ENCODE data around the gene ASPSCR1. TPM values are rescaled to one million over a fixed set of nuclear protein-coding genes. Genes with fewer than 3 reads are reported as not detected.
A peak's percentile ranks its signal among the peaks of the same experiment; 100 is the strongest.

ASPSCR1 gene
- total and polyA plus RNA-seq, 2 of the 13 experiments (the other 11 are each of a cell fraction or from before 2014, with no cell fraction given) = 274 to 314 TPM

GRCh38 chr17:81999976-82000802 is 22.8 kb downstream of the ASPSCR1 start (continued):
- TF ChIP-seq ZNF496 (CRISPR knock-in tag; IDR thresholded peaks at IDR 0.05; ENCODE audit: insufficient replicate concordance) (no peak), NRL (CRISPR knock-in tag; IDR thresholded peaks at IDR 0.05; ENCODE audit: borderline replicate concordance) (peak; percentile 90), KDM6A (CRISPR knock-in tag; IDR thresholded peaks at IDR 0.05; ENCODE audit: low read depth) (peak; percentile 49; the same call in 1 of the 2 replicates), ZNF503 (CRISPR knock-in tag; IDR thresholded peaks at IDR 0.05) (no peak; the same call in 1 of the 2 replicates), MIER2 (CRISPR knock-in tag; IDR thresholded peaks at IDR 0.05) (no peak), PTBP1 (IDR thresholded peaks at IDR 0.05; ENCODE audit: low read depth, low read length, poor library complexity, severe bottlenecking) (peak; percentile 59), MAF1 (CRISPR knock-in tag; IDR thresholded peaks at IDR 0.05; ENCODE audit: borderline replicate concordance) (no peak), SOX13 (IDR thresholded peaks at IDR 0.05) (no peak; the same call in 1 of the 2 replicates), SOX13 (CRISPR knock-in tag; conservative IDR thresholded peaks at IDR 0.05 in 1 of 2, IDR thresholded peaks at IDR 0.05 in 1 of 2) (peak in 1 of 2 experiments; percentile 61; a peak in 2 of 4 replicates), ESRRA (CRISPR knock-in tag; IDR thresholded peaks at IDR 0.05; ENCODE audit: low read depth) (no peak), ZSCAN22 (CRISPR knock-in tag; IDR thresholded peaks at IDR 0.05) (no peak), NFATC3 (CRISPR knock-in tag; IDR thresholded peaks at IDR 0.05) (0 out of 2 replicates have a peak, but pooled peaks have one; percentile 56), TBX3 (IDR thresholded peaks at IDR 0.05; ENCODE audit: borderline replicate concordance) (peak; percentile 54), MED8 (CRISPR knock-in tag; IDR thresholded peaks at IDR 0.05; ENCODE audit: insufficient replicate concordance) (peak; percentile 42), AHR (CRISPR knock-in tag; IDR thresholded peaks at IDR 0.05) (no peak), ZNF501 (CRISPR knock-in tag; IDR thresholded peaks at IDR 0.05) (peak; percentile 8; the same call in 1 of the 2 replicates), ZNF644 (CRISPR knock-in tag; IDR thresholded peaks at IDR 0.05; ENCODE audit: low read depth) (peak; percentile 73), GTF3A (CRISPR knock-in tag; conservative IDR thresholded peaks at IDR 0.05) (peak; percentile 83; the same call in 1 of the 2 replicates), SATB2 (CRISPR knock-in tag; IDR thresholded peaks at IDR 0.05) (peak; percentile 96; the same call in 1 of the 2 replicates), ARNTL (CRISPR knock-in tag; IDR thresholded peaks at IDR 0.05) (no peak; the same call in 1 of the 2 replicates), ZNF382 (CRISPR knock-in tag; IDR thresholded peaks at IDR 0.05; ENCODE audit: borderline replicate concordance) (no peak), TBX2 (CRISPR knock-in tag; IDR thresholded peaks at IDR 0.05; ENCODE audit: borderline replicate concordance) (peak; percentile 67; the same call in 1 of the 2 replicates)
- TF ChIP-seq, protein P1, sequence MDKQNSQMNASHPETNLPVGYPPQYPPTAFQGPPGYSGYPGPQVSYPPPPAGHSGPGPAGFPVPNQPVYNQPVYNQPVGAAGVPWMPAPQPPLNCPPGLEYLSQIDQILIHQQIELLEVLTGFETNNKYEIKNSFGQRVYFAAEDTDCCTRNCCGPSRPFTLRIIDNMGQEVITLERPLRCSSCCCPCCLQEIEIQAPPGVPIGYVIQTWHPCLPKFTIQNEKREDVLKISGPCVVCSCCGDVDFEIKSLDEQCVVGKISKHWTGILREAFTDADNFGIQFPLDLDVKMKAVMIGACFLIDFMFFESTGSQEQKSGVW (CRISPR knock-in tag; IDR thresholded peaks at IDR 0.05; ENCODE audit: borderline replicate concordance) = no peak
- TF ChIP-seq, protein P2, sequence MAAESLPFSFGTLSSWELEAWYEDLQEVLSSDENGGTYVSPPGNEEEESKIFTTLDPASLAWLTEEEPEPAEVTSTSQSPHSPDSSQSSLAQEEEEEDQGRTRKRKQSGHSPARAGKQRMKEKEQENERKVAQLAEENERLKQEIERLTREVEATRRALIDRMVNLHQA (CRISPR knock-in tag; IDR thresholded peaks at IDR 0.05) = no peak
- TF ChIP-seq, protein P3, sequence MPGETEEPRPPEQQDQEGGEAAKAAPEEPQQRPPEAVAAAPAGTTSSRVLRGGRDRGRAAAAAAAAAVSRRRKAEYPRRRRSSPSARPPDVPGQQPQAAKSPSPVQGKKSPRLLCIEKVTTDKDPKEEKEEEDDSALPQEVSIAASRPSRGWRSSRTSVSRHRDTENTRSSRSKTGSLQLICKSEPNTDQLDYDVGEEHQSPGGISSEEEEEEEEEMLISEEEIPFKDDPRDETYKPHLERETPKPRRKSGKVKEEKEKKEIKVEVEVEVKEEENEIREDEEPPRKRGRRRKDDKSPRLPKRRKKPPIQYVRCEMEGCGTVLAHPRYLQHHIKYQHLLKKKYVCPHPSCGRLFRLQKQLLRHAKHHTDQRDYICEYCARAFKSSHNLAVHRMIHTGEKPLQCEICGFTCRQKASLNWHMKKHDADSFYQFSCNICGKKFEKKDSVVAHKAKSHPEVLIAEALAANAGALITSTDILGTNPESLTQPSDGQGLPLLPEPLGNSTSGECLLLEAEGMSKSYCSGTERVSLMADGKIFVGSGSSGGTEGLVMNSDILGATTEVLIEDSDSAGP (CRISPR knock-in tag; IDR thresholded peaks at IDR 0.05; ENCODE audit: borderline replicate concordance) = peak; percentile 72; the same call in 1 of the 2 replicates
